HG03139 (cell line): Measurements from ENCODE around the gene OR8B8.
"Not testable (repeated sequence)": the region's sequence is repeated elsewhere in the genome, so short reads cannot be mapped to it uniquely, and the experiment has no call there.

ENCODE experiments used
- ATAC-seq: cut with Tn5 transposase; IDR thresholded peaks from one replicate; pipeline ENCODE4 v1.9.1; 2021; ENCODE audit not compliant: unreplicated experiment

Gene OR8B8

GRCh38 chr11:124445646-124446150 is at the start of gene OR8B8:
Gene OR8B8 (minus strand): TSS chr11:124445696. CDS start chr11:124441085, 4,611 bp downstream.
- no peak for ATAC-seq

- ATAC-seq: no peak
These were observed 47.6 kb upstream of the OR8B8 start for GRCh38 chr11:124493016-124493655.

DNA sequence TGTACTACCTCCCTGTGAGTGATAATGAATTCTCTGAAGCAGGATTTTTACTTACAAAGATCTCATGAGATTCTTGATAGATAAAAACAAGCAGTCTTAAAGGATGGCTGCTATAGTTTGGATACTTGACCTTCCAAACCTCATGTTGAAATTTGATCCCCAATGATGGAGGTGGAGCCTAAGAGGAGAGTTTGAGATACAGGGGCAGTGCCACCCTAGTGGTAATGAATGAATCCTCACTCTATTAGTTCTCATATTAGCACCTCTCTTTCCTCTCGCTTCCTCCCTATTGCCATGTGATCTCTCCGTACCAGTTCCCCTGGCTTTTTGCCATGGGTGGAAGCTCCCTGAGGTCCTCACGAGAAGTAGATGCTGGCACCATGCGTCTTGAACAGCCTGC is 37.9 kb upstream of the OR8B8 start:
- no peak for ATAC-seq

DNA sequence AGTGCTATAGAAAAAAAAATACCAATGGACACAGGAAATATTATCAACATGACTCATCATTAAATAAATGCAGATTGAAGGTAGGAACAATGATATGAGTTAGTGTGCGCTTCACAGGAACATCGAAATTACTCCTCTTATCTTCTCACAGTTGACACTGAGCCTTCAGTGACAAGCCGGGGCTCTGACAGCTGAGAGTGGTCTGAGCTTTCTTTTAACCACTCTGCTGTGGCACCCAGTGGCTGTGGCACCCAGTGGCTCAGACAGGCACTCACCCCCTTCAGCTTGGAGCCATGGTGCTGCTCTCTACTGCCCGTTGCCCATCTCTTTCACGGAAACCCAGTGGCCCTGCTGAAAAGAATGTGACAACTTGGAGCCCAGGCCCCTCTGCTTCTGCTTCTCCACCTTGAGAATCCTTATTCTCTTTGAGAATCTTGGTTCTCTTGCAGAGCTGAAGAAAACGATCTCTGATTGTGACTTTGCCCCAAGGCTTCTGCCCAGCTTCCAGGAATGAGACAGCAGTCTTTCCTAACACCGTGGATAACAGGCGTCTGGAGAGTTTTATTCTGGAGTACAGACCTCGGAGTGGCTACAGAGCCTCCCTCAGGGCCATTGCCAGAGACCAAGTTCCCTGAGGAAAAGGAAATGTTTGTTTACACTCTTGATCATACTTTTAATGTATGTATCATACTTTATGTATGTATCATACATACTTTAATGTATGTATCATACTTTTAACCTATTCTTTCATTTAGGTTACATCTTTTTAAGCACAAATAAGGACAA is 37.1 kb upstream of the OR8B8 start:
- ATAC-seq: no peak

- no peak for ATAC-seq
These were observed 36.1 kb upstream of the OR8B8 start for GRCh38 chr11:124481365-124482323.

DNA sequence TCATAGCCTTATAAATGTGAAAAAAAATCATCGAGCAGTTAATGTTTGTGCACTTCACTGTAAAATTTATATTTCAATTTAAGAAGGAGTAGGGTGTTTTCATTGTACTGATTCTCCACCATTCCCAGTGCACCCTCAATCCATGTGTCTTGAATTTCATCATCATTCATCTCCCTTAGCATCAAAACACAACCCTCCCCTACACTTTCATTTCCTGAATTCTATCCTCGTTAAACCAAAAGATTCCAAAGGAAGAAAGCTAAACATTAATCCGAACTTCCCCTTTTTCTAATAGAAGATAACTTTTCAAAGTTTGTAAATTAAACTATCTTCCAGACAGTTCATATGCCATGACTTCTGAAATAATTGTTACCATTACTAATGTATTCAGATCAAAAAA is 34.1 kb upstream of the OR8B8 start:
- ATAC-seq: no peak

GRCh38 chr11:124475265-124475664 is 29.8 kb upstream of the OR8B8 start:
- no peak for ATAC-seq

GRCh38 chr11:124474779-124475178 is 29.3 kb upstream of the OR8B8 start:
- ATAC-seq: no peak

DNA sequence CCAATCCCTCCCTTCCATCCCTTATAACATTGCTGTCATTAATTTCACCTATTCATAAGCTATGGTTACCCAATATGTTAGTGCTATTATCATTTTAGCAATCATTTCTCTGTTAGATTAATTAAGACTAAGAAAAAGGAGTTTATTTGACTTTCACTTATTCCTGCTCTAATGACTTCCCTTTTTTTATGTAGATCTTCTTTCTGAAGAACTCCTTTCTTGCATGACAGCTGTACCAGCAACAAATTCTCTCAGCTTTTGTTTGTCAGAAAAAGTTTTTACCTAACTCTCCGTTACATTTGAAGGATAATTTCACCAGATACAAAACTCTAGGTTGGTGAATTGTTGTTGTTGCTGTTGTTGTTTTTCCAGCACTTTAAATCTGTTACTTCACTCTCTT is 28.6 kb upstream of the OR8B8 start:
- no peak for ATAC-seq

DNA sequence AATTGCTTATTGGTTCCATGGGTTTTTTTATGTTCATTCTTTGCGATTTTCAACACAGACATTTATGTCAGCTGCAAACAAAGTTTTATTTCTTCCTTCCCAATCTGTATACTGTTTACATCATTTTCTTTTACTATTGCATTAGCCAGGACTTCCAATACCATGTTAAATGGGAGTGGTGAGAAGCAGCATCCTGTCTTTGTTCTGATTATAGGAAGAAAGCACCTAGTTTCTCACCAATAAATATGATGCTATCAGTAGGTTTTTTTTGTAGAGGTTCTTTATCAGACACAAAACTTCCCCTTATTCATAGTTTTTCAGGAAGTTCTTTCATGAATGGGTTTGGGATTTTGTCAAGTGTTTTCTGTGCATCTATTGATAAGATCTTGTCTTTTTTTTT is 28.0 kb upstream of the OR8B8 start:
- no peak for ATAC-seq

DNA sequence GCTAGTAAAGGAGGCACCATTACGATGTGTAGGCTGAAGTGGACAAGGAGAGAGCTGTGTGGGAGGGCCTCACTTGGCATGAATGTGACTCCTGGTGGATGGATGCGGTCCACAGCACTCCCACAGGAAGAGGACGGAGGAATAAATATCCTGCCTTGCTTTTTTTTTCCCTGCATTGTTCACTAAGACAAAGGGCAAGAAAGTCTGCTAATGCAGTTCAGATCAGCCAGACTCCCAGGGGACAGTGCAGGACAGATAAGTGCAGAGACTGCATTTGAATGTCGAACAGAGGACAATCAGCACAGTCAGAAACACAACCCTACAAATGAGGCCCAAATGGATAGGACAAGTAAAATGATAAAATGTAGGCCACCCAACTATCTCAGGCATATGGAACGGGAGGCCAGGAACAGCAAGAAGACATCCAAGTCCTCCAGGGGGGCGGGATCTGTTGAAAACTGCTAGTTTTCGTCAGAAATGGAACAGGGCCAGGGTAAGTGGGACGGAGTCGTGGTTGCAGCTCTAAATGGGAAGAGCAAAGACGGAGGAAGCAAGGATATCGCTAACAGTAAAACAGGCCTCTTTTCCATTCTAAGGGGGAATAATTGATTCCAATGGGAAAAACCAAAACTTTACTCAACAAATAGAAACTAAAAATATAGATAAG is 25.2 kb upstream of the OR8B8 start:
- ATAC-seq: no peak

DNA sequence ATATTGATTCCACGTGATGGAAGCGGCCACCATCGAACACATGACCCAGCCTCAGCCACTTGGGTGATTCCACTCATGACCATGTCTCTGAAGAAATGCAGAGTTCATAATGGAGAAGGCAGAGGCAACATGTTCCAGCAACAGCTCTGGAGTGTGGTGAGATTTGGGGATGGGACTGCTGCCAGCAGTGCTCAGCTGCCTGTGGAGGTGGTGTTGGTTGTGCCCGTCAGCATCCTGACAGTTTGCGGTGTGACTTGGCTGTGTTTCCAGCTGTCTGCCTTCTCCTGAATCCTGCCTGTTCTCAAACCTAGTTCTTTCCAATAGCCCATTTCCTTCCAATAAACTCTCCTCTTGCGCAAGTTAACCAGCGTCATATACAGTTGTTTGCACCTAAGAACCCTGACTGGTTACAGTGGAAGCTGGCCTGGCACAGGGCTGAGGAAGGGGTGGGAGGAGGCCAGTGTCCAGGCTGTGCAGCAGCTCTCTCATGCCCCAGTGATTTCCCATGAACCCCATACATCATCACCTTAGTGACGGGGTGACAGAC is 22.0 kb upstream of the OR8B8 start:
- ATAC-seq: no peak

- no peak for ATAC-seq
These were observed 19.9 kb upstream of the OR8B8 start for GRCh38 chr11:124465368-124465767.

- ATAC-seq: no peak
These were observed 18.5 kb upstream of the OR8B8 start for GRCh38 chr11:124463990-124464389.

DNA sequence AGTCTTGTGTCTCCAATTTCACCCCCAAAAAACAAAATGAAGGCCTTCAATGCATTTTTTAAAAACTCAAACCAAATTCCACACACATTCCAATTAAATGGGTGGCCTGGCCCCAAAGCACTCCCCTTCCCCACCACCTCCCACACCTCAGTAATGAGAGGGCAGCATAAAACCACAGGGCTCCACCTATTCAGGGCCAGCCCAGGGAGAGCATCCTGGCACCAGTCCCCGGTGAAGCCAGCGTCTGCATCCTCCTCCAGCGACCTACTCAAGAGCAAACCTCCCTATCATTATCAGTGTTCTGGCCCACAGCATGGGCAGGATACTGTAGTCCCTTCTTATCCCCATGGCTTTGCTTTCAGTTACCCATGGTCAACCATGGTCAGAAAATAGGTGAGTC is 17.8 kb upstream of the OR8B8 start:
- no peak for ATAC-seq

- no peak for ATAC-seq
These were observed 15.0 kb upstream of the OR8B8 start for GRCh38 chr11:124460459-124460858.

- not testable (repeated sequence) for ATAC-seq
These were observed 13.9 kb upstream of the OR8B8 start for GRCh38 chr11:124459379-124459778.

DNA sequence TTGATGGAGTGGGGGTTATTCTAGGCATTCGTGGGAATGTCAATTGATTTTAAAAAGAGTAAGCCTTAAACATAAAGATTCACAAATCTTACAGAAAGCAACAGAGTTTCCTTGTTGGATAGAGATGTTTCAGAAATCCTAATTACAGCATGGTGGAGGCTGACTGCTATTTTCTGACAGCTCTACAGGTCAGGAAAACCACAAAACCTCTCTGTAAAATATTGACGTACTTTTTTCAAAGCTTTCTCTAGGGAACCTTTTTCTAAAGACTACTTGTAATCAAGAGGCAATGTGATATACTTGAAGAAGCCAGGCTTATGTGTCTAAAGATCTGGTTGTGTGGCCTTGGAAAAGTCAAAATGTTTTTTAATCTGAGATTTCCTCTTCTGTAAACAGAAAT is 9.1 kb upstream of the OR8B8 start:
- ATAC-seq: peak; percentile 71

DNA sequence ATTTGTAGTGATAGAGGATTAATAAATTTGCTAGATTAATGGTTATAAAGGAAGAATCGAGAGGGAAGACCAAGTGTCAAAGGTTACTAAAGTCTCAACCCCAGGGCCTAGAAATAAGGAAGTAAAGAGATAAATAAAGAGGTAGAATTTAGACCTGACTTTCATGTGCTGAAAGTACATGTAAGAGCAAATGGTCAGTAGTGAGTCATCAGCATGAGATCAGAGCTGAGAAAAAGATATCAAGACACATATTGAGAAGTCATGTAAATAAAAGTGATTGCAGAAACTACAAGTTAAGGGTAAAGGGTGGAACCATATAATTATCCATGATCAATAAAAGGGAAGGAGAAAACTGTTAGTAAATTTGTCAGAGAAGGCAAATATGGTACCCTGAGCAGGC is 1.4 kb upstream of the OR8B8 start:
- ATAC-seq: no peak

- no peak for ATAC-seq
These were observed 2.6 kb downstream of the OR8B8 start for GRCh38 chr11:124442847-124443246.
